ACHN (cell line): ENCODE results near the gene DCP1B.

Experiments
- DNase-seq: peaks from one replicate; pipeline ENCODE4 v3.0.0-alpha.2; 2015
- in situ Hi-C: cut with HindIII; loops from 2 replicates; pipeline ENCODE4 v1.10.0; 2017; ENCODE audit warnings: low sequenced_read_pairs, low pct_ligation_motif_present, low pct_unique_long_range_greater_than_20kb

The DCP1B gene

GRCh38 chr12:1915082-1915968 lies 88.9 kb downstream of the DCP1B start:
- in situ Hi-C loops = no loop called here
- no peak for DNase-seq

GRCh38 chr12:1914114-1914911 lies 89.9 kb downstream of the DCP1B start:
- in situ Hi-C loops = no loop called here
- DNase-seq = no peak

GRCh38 chr12:1913377-1914113 lies 90.7 kb downstream of the DCP1B start:
- DNase-seq = no peak
- in situ Hi-C loops = no loop called here

GRCh38 chr12:1912580-1913376 lies 91.5 kb downstream of the DCP1B start:
- in situ Hi-C loops = no loop called here
- DNase-seq = peak; percentile 48

GRCh38 chr12:1911598-1912575 lies 92.4 kb downstream of the DCP1B start:
- no peak for DNase-seq
- in situ Hi-C loops = no loop called here

- in situ Hi-C loops = no loop called here
- no peak for DNase-seq
These were observed 93.8 kb downstream of the DCP1B start for GRCh38 chr12:1910468-1910867.

- in situ Hi-C loops = no loop called here
- DNase-seq = no peak
These were observed 95.5 kb downstream of the DCP1B start for GRCh38 chr12:1908758-1909157.

GRCh38 chr12:1907652-1908611 lies 96.3 kb downstream of the DCP1B start:
- DNase-seq = no peak
- in situ Hi-C loops = no loop called here

- in situ Hi-C loops = no loop called here
- no peak for DNase-seq
These were observed 97.7 kb downstream of the DCP1B start for GRCh38 chr12:1906579-1906978.

- in situ Hi-C loops = no loop called here
- no peak for DNase-seq
These were observed 99.4 kb downstream of the DCP1B start for GRCh38 chr12:1904875-1905274.

GRCh38 chr12:1896964-1897363 lies 107.3 kb downstream of the DCP1B start:
- in situ Hi-C loops = no loop called here
- no peak for DNase-seq
